ENCODE results near the gene FCRL6.

DNA sequence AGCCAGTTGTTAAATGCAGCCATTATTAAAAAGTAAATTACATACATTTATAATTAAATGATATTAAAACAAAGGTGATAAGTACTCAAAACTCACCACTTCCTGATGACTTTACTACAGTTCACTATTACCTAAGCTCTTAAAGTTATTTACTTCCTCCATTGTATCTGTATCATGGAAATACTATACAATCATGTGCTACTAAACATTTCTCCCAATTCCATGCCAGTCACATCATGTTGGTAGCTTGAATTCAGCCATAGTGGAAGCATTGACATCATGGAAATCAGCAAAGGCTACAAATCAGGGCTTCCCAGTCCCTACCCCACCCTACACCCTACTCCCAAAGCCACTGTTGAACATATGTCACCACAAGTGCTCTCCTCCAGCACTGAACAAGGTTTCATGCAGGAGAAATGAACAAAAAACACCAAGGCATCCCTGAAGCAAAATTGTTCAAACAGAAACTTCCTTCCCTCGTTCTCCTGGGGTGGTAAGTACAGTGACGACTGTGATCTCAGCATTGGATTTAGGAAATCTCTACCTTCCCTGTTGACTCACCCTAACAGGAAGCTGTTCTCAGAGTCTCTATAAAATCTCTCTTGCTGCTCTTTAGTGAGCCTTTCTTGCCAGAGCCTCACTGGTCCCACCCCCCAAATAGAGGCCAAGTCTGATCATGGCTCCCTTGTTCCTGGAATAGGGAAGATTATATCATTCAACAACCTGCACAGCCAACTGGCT is 47.6 kb downstream of the FCRL6 start:
- no peak for TF ChIP-seq CTCF (IDR thresholded peaks at IDR 0.05; ENCODE audit: extremely low read depth in 1 of 2, insufficient read depth in 1 of 2, low read depth in 1 of 2, low read length in 2 of 2)
- no peak for TF ChIP-seq POLR2A (IDR thresholded peaks at IDR 0.05; ENCODE audit: low read depth, low read length)
- no peak for TF ChIP-seq JUN (IDR thresholded peaks at IDR 0.05; ENCODE audit: borderline replicate concordance, insufficient read depth, insufficient read length, low read depth)
- TF ChIP-seq POLR2AphosphoS5 (IDR thresholded peaks at IDR 0.05; ENCODE audit: insufficient read depth, low read depth, low read length): no peak
- TF ChIP-seq MYC (IDR thresholded peaks at IDR 0.05; ENCODE audit: low read depth, low read length): no peak
- TF ChIP-seq EZH2 (IDR thresholded peaks at IDR 0.05; ENCODE audit: borderline replicate concordance, low read depth, low read length, severe bottlenecking): no peak
- TF ChIP-seq, protein P1, sequence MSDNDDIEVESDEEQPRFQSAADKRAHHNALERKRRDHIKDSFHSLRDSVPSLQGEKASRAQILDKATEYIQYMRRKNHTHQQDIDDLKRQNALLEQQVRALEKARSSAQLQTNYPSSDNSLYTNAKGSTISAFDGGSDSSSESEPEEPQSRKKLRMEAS (IDR thresholded peaks at IDR 0.05; ENCODE audit: insufficient read depth, insufficient read length): no peak
- TF ChIP-seq GATA2 (IDR thresholded peaks at IDR 0.05; ENCODE audit: insufficient read depth, insufficient read length, low read depth, low read length): no peak
- no peak for TF ChIP-seq FOS (IDR thresholded peaks at IDR 0.05; ENCODE audit: borderline replicate concordance, insufficient read depth, low read length)
